Upper lobe of left lung (tissue), 6 donors: Measurements from ENCODE around the gene ERGIC3. TPM values are rescaled to one million over a fixed set of nuclear protein-coding genes. Genes with fewer than 3 reads are reported as not detected.

Source experiments
- ATAC-seq, 2 donors: fragments of 200-7000 bp; cut with Tn5 transposase; one replicate each; pipeline ENCODE4 v1.9.1; 2022; ENCODE audit warnings: mild to moderate bottlenecking in 2 of 2, moderate library complexity in 2 of 2; ENCODE audit not compliant: low FRiP score in 2 of 2
- DNase-seq, 2 donors: peaks; one replicate each; pipeline ENCODE4 v3.0.0-alpha.2; 2019 to 2020
- H3K27ac ChIP-seq, 4 donors: fragments of 200-600 bp; sonication (generic); one replicate each; pipeline ENCODE4 v1.5.1; 2016 to 2019
- H3K27me3 ChIP-seq, 4 donors: fragments of 200-600 bp; sonication (generic); one replicate each; pipeline ENCODE4 v1.5.1; 2017 to 2019
- H3K36me3 ChIP-seq, 4 donors: fragments of 200-600 bp; sonication (generic); one replicate each; pipeline ENCODE4 v1.5.1; 2016 to 2019
- H3K4me1 ChIP-seq, 4 donors: fragments of 200-600 bp; sonication (generic); one replicate each; pipeline ENCODE4 v1.5.1; 2018 to 2019
- H3K4me3 ChIP-seq, 4 donors: fragments of 200-600 bp; sonication (generic); one replicate each; pipeline ENCODE4 v1.5.1; 2017 to 2019; ENCODE audit warnings: mild to moderate bottlenecking in 2 of 4, moderate library complexity in 1 of 4
- H3K9me3 ChIP-seq, 4 donors: fragments of 200-600 bp; sonication (generic); one replicate each; pipeline ENCODE4 v1.5.1; 2018 to 2019
- EP300 ChIP-seq, 4 donors: sonication (generic); formaldehyde crosslinking; IDR thresholded peaks; one replicate each; pipeline ENCODE4 v1.5.1; 2017; ENCODE audit warnings: antibody characterized with exemption in 4 of 4, control low read depth in 2 of 4
- POLR2A ChIP-seq, 4 donors: fragments of 450-650 bp; IDR thresholded peaks; one replicate each; pipeline ENCODE4 v1.5.1; 2016 to 2017; ENCODE audit warnings: antibody characterized with exemption in 4 of 4, mild to moderate bottlenecking in 2 of 4
- POLR2AphosphoS5 ChIP-seq, 2 donors: sonication (generic); formaldehyde crosslinking; IDR thresholded peaks; one replicate each; pipeline ENCODE4 v1.5.1; 2017; ENCODE audit warnings: antibody characterized with exemption in 2 of 2
- WGBS, 2 donors: methylation state at CpG; one replicate each; pipeline ENCODE4 v1.1.5; 2017 to 2018; 5-methylcytosine and 5-hydroxymethylcytosine counted together
- total RNA-seq, 6 donors: library from RNA; depleted of rRNA in 4 of 6; stranded (reverse); fragments of >200 nt in 4 of 6; gene quantifications; one replicate each; pipeline versions ENCODE4 v1.1.0 to v1.2.1, GENCODE V29; 2016 to 2021
- TF ChIP-seq, protein P1 (sequence below), 6 experiments: fragments of 450-650 bp in 4 of 6; fragments of 200-600 bp in 2 of 6; sonication (generic) in 2 of 6; IDR thresholded peaks; one replicate each; pipeline ENCODE4 v1.5.1; 2016 to 2019; ENCODE audit warnings: antibody characterized with exemption in 6 of 6
- donor health status: DM: no; HTN: no; CAD: no; lungs with moderate emphysema.
- donor health status: DM: no; HTN: yes; CAD: no; lungs with severe emphysema.

Gene ERGIC3
- total RNA-seq, 6 donors from 2014 or later, result 115 to 223 (median 179) TPM

DNA sequence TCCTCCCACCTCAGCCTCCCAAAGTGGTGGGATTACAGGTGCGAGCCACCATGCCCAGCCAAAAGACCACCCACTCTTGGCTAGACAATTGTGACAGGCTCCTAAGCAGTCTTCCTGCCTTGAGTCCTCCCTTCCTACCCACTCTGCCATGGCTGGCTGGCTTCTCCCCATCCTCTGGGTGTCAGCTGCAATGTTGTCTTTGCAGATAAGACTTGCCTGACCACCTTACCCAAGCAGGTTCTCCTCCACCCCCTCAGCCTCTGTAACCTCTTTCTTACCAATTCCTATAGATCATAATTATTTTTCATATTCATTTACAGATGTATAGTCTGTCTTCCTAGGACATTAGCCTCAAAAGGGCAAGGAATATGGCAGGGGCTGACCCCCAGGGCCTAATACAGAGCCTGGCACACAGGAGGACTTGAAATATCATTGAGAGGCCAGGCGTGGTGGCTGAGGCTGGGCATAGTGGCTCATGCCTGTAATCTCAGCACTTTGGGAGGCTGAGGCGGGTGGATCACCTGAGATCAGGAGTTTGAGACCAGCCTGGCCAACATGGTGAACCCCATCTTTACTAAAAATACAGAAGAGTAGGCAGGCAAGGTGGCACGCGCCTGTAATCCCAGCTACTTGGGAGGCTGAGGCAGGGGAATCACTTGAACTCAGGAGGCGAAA is 45.0 kb downstream of the ERGIC3 start:
- Histone ChIP-seq H3K9me3 (no peaks in the 10 kb centered on the region), H3K4me1 (no peaks in the 10 kb centered on the region), H3K36me3 (no peaks in the 10 kb centered on the region), H3K27me3 (no peaks in the 10 kb centered on the region), H3K4me3 (no peak overlapping the region), H3K27ac (no peak overlapping the region)
- DNase-seq, result no peak
- ATAC-seq, result no peak
- WGBS, 2 donors, result 92 to 94% methylated on average over 6 of the region's 6 CpGs
- TF ChIP-seq EP300 (IDR thresholded peaks at IDR 0.05), result no peak
- no peak for TF ChIP-seq POLR2AphosphoS5 (IDR thresholded peaks at IDR 0.05)
- TF ChIP-seq, protein P1, sequence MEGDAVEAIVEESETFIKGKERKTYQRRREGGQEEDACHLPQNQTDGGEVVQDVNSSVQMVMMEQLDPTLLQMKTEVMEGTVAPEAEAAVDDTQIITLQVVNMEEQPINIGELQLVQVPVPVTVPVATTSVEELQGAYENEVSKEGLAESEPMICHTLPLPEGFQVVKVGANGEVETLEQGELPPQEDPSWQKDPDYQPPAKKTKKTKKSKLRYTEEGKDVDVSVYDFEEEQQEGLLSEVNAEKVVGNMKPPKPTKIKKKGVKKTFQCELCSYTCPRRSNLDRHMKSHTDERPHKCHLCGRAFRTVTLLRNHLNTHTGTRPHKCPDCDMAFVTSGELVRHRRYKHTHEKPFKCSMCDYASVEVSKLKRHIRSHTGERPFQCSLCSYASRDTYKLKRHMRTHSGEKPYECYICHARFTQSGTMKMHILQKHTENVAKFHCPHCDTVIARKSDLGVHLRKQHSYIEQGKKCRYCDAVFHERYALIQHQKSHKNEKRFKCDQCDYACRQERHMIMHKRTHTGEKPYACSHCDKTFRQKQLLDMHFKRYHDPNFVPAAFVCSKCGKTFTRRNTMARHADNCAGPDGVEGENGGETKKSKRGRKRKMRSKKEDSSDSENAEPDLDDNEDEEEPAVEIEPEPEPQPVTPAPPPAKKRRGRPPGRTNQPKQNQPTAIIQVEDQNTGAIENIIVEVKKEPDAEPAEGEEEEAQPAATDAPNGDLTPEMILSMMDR (IDR thresholded peaks at IDR 0.05), result no peak
- no peak for TF ChIP-seq POLR2A (IDR thresholded peaks at IDR 0.05)

DNA sequence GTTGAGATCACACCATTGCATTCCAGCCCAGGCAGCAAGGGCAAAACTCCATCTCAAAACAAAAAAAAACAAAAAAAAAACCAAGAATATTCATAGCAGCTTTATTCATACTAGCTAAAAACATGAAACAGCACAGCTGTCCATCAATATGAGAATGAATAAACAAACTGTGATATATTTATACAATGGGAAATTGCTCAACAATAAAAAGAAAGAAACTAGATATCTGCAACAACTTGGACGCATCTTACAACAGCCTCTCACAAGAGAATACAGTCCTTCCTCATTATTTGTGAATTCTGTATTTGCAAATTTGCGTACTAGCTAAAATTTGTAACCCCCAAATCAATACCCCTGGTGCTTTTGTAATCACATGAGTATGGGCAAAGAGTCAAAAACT is 45.6 kb downstream of the ERGIC3 start:
- H3K36me3 ChIP-seq, result no peaks in the 10 kb centered on the region
- H3K4me3 ChIP-seq, result no peak overlapping the region
- DNase-seq (no peak), ATAC-seq (no peak)
- H3K27me3 ChIP-seq, result no peaks in the 10 kb centered on the region
- no peaks in the 10 kb centered on the region for H3K9me3 ChIP-seq
- 57 to 58% methylated on average over 2 of the region's 2 CpGs for WGBS, 2 donors
- TF ChIP-seq POLR2A (IDR thresholded peaks at IDR 0.05) (no peak), POLR2AphosphoS5 (IDR thresholded peaks at IDR 0.05) (no peak), EP300 (IDR thresholded peaks at IDR 0.05) (no peak)
- TF ChIP-seq, protein P1 (IDR thresholded peaks at IDR 0.05), result no peak
- no peak overlapping the region for H3K27ac ChIP-seq
- H3K4me1 ChIP-seq, result no peaks in the 10 kb centered on the region

DNA sequence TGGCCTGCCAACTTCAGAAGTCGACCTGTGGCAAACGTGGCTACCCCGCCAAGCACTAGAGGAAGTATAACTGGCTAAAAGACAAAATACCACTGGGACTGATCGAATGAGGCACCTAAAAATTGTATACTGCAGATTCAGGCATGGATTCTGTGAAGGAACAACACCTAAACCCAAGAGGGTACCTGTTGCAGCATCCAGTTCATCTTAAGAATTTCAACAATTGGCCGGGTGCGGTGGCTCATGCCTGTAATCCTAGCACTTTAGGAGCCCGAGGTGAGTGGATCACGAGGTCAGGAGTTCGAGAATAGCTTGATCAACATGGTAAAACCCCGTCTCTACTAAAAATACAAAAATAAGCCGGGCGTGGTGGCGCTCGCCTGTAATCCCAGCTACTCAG is 46.5 kb downstream of the ERGIC3 start:
- no peaks in the 10 kb centered on the region for H3K4me1 ChIP-seq
- 86 to 87% methylated on average over 14 of the region's 14 CpGs for WGBS, 2 donors
- no peaks in the 10 kb centered on the region for H3K27me3 ChIP-seq
- no peak for ATAC-seq
- no peak for DNase-seq
- H3K27ac ChIP-seq, result no peak overlapping the region
- no peaks in the 10 kb centered on the region for H3K9me3 ChIP-seq
- TF ChIP-seq POLR2AphosphoS5 (IDR thresholded peaks at IDR 0.05) (no peak), EP300 (IDR thresholded peaks at IDR 0.05) (no peak), POLR2A (IDR thresholded peaks at IDR 0.05) (no peak)
- TF ChIP-seq, protein P1 (IDR thresholded peaks at IDR 0.05), result no peak
- no peak overlapping the region for H3K4me3 ChIP-seq
- no peaks in the 10 kb centered on the region for H3K36me3 ChIP-seq

DNA sequence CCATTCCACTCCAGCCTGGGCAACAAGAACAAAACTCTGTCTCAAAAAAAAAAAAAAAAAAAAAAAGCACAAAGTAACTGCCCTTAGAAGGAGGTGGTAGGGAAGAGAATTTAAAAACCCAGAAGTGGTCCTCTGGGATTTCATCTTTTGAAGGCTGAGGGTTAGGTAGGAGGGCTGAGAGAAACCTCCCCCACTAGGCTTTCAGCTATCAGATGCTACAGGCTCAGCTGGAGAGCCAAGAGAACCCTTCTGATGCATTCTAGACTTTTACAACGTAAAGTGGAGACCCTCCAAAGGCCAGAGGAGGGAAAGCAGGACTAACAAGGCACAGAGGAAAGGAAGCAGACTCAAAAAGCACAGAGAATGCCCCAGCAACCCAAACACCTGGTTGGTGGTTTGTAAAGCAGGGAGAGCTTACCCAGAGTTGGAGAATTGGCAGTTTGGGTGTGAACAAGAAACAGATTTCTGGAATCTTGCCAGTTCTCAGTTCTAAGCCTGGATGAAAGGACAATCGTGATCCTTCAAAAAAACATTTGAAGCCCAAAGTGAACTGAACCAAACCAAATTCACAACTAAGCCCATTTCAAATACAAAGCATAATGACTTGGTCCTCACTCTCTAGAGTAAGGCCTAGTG is 50.6 kb downstream of the ERGIC3 start:
- H3K36me3 ChIP-seq, result no peaks in the 10 kb centered on the region
- WGBS, 2 donors, result 50 to 65% methylated on average over 2 of the region's 2 CpGs
- no peak overlapping the region for H3K4me3 ChIP-seq
- DNase-seq, result no peak
- ATAC-seq, result no peak
- no peak for TF ChIP-seq EP300 (IDR thresholded peaks at IDR 0.05)
- no peak for TF ChIP-seq POLR2AphosphoS5 (IDR thresholded peaks at IDR 0.05)
- TF ChIP-seq POLR2A (IDR thresholded peaks at IDR 0.05), result no peak
- TF ChIP-seq, protein P1 (IDR thresholded peaks at IDR 0.05), result no peak
- no peak overlapping the region for H3K27ac ChIP-seq
- H3K4me1 ChIP-seq, result no peaks in the 10 kb centered on the region
- H3K9me3 ChIP-seq, result no peaks in the 10 kb centered on the region
- no peaks in the 10 kb centered on the region for H3K27me3 ChIP-seq
